Loucy (cell line): ENCODE measurements around the gene DGKI.

ENCODE experiments used
- CTCF ChIP-seq: fragments of 200-600 bp; sonication (generic); conservative IDR thresholded peaks from 2 replicates; pipeline ENCODE4 v1.5.1; 2014; ENCODE audit warnings: mild to moderate bottlenecking, antibody characterized with exemption, low read length
- EZH2phosphoT487 ChIP-seq: fragments of 200-600 bp; IDR thresholded peaks from 2 replicates; pipeline ENCODE4 v1.6.1; 2018; ENCODE audit warnings: antibody characterized with exemption, mild to moderate bottlenecking, moderate library complexity, borderline replicate concordance

GRCh38 chr7:137489880-137490279 lies 356.9 kb downstream of the DGKI start:
- TF ChIP-seq CTCF: no peak
- no peak for TF ChIP-seq EZH2phosphoT487
